ENCODE data around the gene ZCCHC2. TPM values are rescaled to one million over a fixed set of nuclear protein-coding genes. Genes with fewer than 3 reads are reported as not detected.

Gene ZCCHC2
- total RNA-seq, 1 experiment from 2014 or later: 12.4 TPM

GRCh38 chr18:62499263-62499650 lies 23.6 kb upstream of the ZCCHC2 start:
- no peaks in the 10 kb centered on the region for H3K23me2 ChIP-seq (ENCODE audit: insufficient read length, low read depth, low read length, poor library complexity, severe bottlenecking)
- H3K4me3 Mint-ChIP-seq: no peak overlapping the region
- no peaks in the 10 kb centered on the region; the same call in 1 of the 2 replicates for H3K27me3 Mint-ChIP-seq (ENCODE audit: low read depth)
- no peak overlapping the region for H3K27ac ChIP-seq (ENCODE audit: insufficient read length, low read depth, low read length)
- H3K9me3 ChIP-seq (ENCODE audit: control insufficient read depth, low read depth, low read length): no peaks in the 10 kb centered on the region
- no peak overlapping the region for H3K56ac ChIP-seq (ENCODE audit: insufficient read length, low read depth, low read length)
- H3K79me2 ChIP-seq (ENCODE audit: insufficient read depth, low read length): no peaks in the 10 kb centered on the region
- TF ChIP-seq CTCF (conservative IDR thresholded peaks at IDR 0.05): no peak
- H3K4me2 ChIP-seq (ENCODE audit: insufficient read depth, insufficient read length, low read length): no peak overlapping the region
- H3K18ac ChIP-seq (ENCODE audit: insufficient read length, low read depth, low read length): no peak overlapping the region
- H3T11ph ChIP-seq (ENCODE audit: low read length): no peak overlapping the region
- no peak overlapping the region for H3K4ac ChIP-seq (ENCODE audit: low read depth, low read length)
- H2BK15ac ChIP-seq (ENCODE audit: low read depth, low read length): no peak overlapping the region
- no peak overlapping the region for H2BK12ac ChIP-seq (ENCODE audit: insufficient read length, low read depth, low read length)
- H3K27ac Mint-ChIP-seq: no peak overlapping the region; a peak in 1 of 7 replicates
- no peaks in the 10 kb centered on the region for H3K27me3 ChIP-seq (ENCODE audit: insufficient read depth, low read length)
- H3K4me1 ChIP-seq (ENCODE audit: insufficient read depth, low read length): no peaks in the 10 kb centered on the region
- no peak overlapping the region for H3K9ac ChIP-seq (ENCODE audit: extremely low read depth, insufficient read length, low read length)
- H2AK5ac ChIP-seq (ENCODE audit: insufficient read length, low read length): no peak overlapping the region
- H2BK5ac ChIP-seq (ENCODE audit: insufficient read length, low read length): no peak overlapping the region
- H3K79me1 ChIP-seq (ENCODE audit: insufficient read depth, low read depth, low read length, poor library complexity, severe bottlenecking): no peaks in the 10 kb centered on the region
- H3K14ac ChIP-seq (ENCODE audit: insufficient read depth, low read length): no peak overlapping the region
- H2BK120ac ChIP-seq (ENCODE audit: low read depth, low read length, poor library complexity, severe bottlenecking): no peak overlapping the region
- H4K8ac ChIP-seq (replicated peaks; ENCODE audit: insufficient read length, low read depth, low read length): no peak overlapping the region
- H3K4me1 Mint-ChIP-seq: peaks cover 2 to 3% of the 10 kb centered on the region in 2 experiments; a peak in 2 of 4 replicates
- no peak overlapping the region for H4K91ac ChIP-seq (ENCODE audit: insufficient read length, low read depth, low read length)
- H2BK20ac ChIP-seq (ENCODE audit: low read depth, low read length, poor library complexity, severe bottlenecking): no peak overlapping the region
- no peaks in the 10 kb centered on the region for H4K20me1 ChIP-seq (ENCODE audit: control insufficient read depth, insufficient read depth, insufficient read length)
- no CpG with 5 or more reads among the region's 10 CpGs for WGBS (ENCODE audit: extremely low coverage, insufficient read length, low lambda C conversion rate)
- no peak for DNase-seq
- no peak overlapping the region for H4K5ac ChIP-seq (ENCODE audit: insufficient read length, low read depth, low read length)
- H3K36me3 Mint-ChIP-seq (ENCODE audit: insufficient read depth in 1 of 3, low read depth in 3 of 3): no peaks in the 10 kb centered on the region; a peak in 1 of 7 replicates
- no peaks in the 10 kb centered on the region for H3K9me3 Mint-ChIP-seq
- H3K23ac ChIP-seq (ENCODE audit: insufficient read length, low read depth, low read length): no peak overlapping the region
- no peak overlapping the region for H2AFZ ChIP-seq (ENCODE audit: low read length)

Measured in H9 (cell line).